GM23338 (cell line): ENCODE results near the gene PTF1A.

Experiments
- EZH2 ChIP-seq: fragments of 200-600 bp; sonication (generic); IDR thresholded peaks from one replicate; pipeline ENCODE4 v1.8.0; 2017; ENCODE audit warnings: antibody characterized with exemption, mild to moderate bottlenecking, low read depth; ENCODE audit not compliant: unreplicated experiment
- POLR2AphosphoS5 ChIP-seq: IDR thresholded peaks from 2 replicates; pipeline ENCODE4 v1.6.1; 2016; ENCODE audit warnings: antibody characterized with exemption, low read depth
- TF ChIP-seq, protein P1 (sequence below), 2 experiments: fragments of 200-600 bp in 1 of 2; sonication (generic) in 1 of 2; conservative IDR thresholded peaks; 2 replicates each; pipeline versions ENCODE4 v1.5.1 to v1.6.1; 2016 to 2017; ENCODE audit warnings: antibody characterized with exemption in 2 of 2, low read depth in 2 of 2, mild to moderate bottlenecking in 2 of 2, moderate library complexity in 1 of 2
- TF ChIP-seq, protein P2 (sequence below): IDR thresholded peaks from one replicate; pipeline ENCODE4 v1.6.1; 2018; ENCODE audit warnings: antibody characterized with exemption; ENCODE audit not compliant: unreplicated experiment

DNA sequence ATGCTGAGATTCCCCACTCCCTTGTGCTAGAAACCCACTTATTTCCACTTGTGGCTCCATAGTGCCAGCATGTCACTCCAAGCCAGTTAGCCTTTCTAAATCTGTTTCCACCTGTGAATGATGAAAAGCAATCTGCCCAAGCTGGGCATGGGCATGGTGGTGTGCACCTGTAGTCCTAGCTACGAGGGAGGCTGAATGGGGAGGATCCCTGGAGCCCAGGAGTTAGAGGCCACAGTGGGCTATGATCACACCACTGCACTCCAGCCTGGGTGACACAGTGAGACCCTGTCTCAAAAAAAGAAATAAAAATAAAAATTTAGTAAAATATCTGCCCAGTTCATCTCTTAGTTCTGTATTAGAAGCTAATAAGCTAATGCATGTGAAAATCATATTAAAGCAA, 5.0 kb upstream of the PTF1A start:
- TF ChIP-seq POLR2AphosphoS5 (no peak), EZH2 (no peak)
- TF ChIP-seq, protein P1, sequence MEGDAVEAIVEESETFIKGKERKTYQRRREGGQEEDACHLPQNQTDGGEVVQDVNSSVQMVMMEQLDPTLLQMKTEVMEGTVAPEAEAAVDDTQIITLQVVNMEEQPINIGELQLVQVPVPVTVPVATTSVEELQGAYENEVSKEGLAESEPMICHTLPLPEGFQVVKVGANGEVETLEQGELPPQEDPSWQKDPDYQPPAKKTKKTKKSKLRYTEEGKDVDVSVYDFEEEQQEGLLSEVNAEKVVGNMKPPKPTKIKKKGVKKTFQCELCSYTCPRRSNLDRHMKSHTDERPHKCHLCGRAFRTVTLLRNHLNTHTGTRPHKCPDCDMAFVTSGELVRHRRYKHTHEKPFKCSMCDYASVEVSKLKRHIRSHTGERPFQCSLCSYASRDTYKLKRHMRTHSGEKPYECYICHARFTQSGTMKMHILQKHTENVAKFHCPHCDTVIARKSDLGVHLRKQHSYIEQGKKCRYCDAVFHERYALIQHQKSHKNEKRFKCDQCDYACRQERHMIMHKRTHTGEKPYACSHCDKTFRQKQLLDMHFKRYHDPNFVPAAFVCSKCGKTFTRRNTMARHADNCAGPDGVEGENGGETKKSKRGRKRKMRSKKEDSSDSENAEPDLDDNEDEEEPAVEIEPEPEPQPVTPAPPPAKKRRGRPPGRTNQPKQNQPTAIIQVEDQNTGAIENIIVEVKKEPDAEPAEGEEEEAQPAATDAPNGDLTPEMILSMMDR (conservative IDR thresholded peaks at IDR 0.05; ENCODE audit: low read depth in 2 of 2): no peak
- TF ChIP-seq, protein P2, sequence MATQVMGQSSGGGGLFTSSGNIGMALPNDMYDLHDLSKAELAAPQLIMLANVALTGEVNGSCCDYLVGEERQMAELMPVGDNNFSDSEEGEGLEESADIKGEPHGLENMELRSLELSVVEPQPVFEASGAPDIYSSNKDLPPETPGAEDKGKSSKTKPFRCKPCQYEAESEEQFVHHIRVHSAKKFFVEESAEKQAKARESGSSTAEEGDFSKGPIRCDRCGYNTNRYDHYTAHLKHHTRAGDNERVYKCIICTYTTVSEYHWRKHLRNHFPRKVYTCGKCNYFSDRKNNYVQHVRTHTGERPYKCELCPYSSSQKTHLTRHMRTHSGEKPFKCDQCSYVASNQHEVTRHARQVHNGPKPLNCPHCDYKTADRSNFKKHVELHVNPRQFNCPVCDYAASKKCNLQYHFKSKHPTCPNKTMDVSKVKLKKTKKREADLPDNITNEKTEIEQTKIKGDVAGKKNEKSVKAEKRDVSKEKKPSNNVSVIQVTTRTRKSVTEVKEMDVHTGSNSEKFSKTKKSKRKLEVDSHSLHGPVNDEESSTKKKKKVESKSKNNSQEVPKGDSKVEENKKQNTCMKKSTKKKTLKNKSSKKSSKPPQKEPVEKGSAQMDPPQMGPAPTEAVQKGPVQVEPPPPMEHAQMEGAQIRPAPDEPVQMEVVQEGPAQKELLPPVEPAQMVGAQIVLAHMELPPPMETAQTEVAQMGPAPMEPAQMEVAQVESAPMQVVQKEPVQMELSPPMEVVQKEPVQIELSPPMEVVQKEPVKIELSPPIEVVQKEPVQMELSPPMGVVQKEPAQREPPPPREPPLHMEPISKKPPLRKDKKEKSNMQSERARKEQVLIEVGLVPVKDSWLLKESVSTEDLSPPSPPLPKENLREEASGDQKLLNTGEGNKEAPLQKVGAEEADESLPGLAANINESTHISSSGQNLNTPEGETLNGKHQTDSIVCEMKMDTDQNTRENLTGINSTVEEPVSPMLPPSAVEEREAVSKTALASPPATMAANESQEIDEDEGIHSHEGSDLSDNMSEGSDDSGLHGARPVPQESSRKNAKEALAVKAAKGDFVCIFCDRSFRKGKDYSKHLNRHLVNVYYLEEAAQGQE: no peak
